HepG2 (cell line): ENCODE data around the gene RBBP6. TPM values are rescaled to one million over a fixed set of nuclear protein-coding genes. Genes with fewer than 3 reads are reported as not detected.

Source experiments
- HDAC6 ChIP-seq: fragments of 200-600 bp; sonication (generic); IDR thresholded peaks from 2 replicates; pipeline ENCODE4 v1.7.0; 2017; ENCODE audit warnings: mild to moderate bottlenecking, antibody characterized with exemption, low read length, low read depth
- ISL2 ChIP-seq: sonication (generic); formaldehyde crosslinking; IDR thresholded peaks from 2 replicates; pipeline ENCODE4 v1.5.0; 2020; ENCODE audit warnings: missing genetic modification reagents
- KDM4B ChIP-seq: sonication (generic); formaldehyde crosslinking; IDR thresholded peaks from 2 replicates; pipeline ENCODE4 v1.4.0; 2020; ENCODE audit warnings: missing genetic modification reagents
- KLF15 ChIP-seq: sonication (generic); formaldehyde crosslinking; IDR thresholded peaks from 2 replicates; pipeline ENCODE4 v1.8.1; 2023; ENCODE audit warnings: borderline replicate concordance, mild to moderate bottlenecking, inconsistent platforms, missing genetic modification reagents, mixed read lengths
- MAF1 ChIP-seq: sonication (generic); formaldehyde crosslinking; IDR thresholded peaks from 2 replicates; pipeline ENCODE4 v1.5.0; 2020; ENCODE audit warnings: missing genetic modification reagents, borderline replicate concordance
- NR1H2 ChIP-seq: sonication (generic); formaldehyde crosslinking; IDR thresholded peaks from 2 replicates; pipeline ENCODE4 v1.8.1; 2022; ENCODE audit warnings: low read depth, missing genetic modification reagents, borderline replicate concordance
- ONECUT2 ChIP-seq: sonication (generic); formaldehyde crosslinking; IDR thresholded peaks from 2 replicates; pipeline ENCODE4 v1.4.0; 2020; ENCODE audit warnings: missing genetic modification reagents
- REPIN1 ChIP-seq: sonication (generic); formaldehyde crosslinking; IDR thresholded peaks from 2 replicates; pipeline ENCODE4 v1.8.0; 2022; ENCODE audit warnings: missing genetic modification reagents, low read depth, mild to moderate bottlenecking, borderline replicate concordance
- ZBTB3 ChIP-seq: sonication (generic); formaldehyde crosslinking; IDR thresholded peaks from 2 replicates; pipeline ENCODE4 v1.4.0; 2020; ENCODE audit warnings: low read depth, mild to moderate bottlenecking, moderate library complexity, missing genetic modification reagents, borderline replicate concordance
- ZFX ChIP-seq: sonication (generic); formaldehyde crosslinking; IDR thresholded peaks from 2 replicates; pipeline ENCODE4 v1.4.0; 2020; ENCODE audit warnings: mild to moderate bottlenecking, low read depth, missing genetic modification reagents, moderate library complexity
- ZFYVE20 ChIP-seq: sonication (generic); formaldehyde crosslinking; IDR thresholded peaks from 2 replicates; pipeline ENCODE4 v1.8.0; 2023; ENCODE audit warnings: low read depth, mild to moderate bottlenecking, moderate library complexity, missing genetic modification reagents, borderline replicate concordance
- ZMAT3 ChIP-seq: sonication (generic); formaldehyde crosslinking; conservative IDR thresholded peaks from 2 replicates; pipeline ENCODE4 v1.7.0; 2021; ENCODE audit warnings: missing genetic modification reagents
- ZNF431 ChIP-seq: sonication (generic); formaldehyde crosslinking; IDR thresholded peaks from 2 replicates; pipeline ENCODE4 v1.9.0; 2022; ENCODE audit warnings: missing genetic modification reagents, low read depth, mild to moderate bottlenecking, borderline replicate concordance
- ZNF468 ChIP-seq: sonication (generic); formaldehyde crosslinking; IDR thresholded peaks from 2 replicates; pipeline ENCODE4 v1.8.0; 2022; ENCODE audit warnings: mild to moderate bottlenecking, moderate library complexity, missing genetic modification reagents
- ZNF510 ChIP-seq: sonication (generic); formaldehyde crosslinking; IDR thresholded peaks from 2 replicates; pipeline ENCODE4 v1.4.0; 2020; ENCODE audit warnings: low read depth, mild to moderate bottlenecking, missing genetic modification reagents
- ZNF547 ChIP-seq: sonication (generic); formaldehyde crosslinking; IDR thresholded peaks from 2 replicates; pipeline ENCODE4 v1.5.1; 2020; ENCODE audit warnings: mild to moderate bottlenecking, missing genetic modification reagents
- ZNF776 ChIP-seq: sonication (generic); formaldehyde crosslinking; IDR thresholded peaks from 2 replicates; pipeline ENCODE4 v1.4.0; 2020; ENCODE audit warnings: mild to moderate bottlenecking, missing genetic modification reagents
- polyA plus RNA-seq, 8 experiments: library from polyadenylated mRNA; depleted of rRNA in 3 of 8; stranded (reverse) in 7 of 8; unstranded in 1 of 8; fragments of >200 nt; fragmentation: Illumina TruSeq in 4 of 8; extraction: Trizol in 4 of 8; gene quantifications; 2 replicates each; pipeline versions ENCODE4 v1.2.1 to v1.2.3, GENCODE V29; 2011 to 2016; ENCODE audit warnings: low read depth in 4 of 8, missing spikeins in 1 of 8, mixed read lengths in 1 of 8; ENCODE audit not compliant: insufficient read depth in 1 of 8
- total RNA-seq, 5 experiments: library from RNA; depleted of rRNA; stranded (reverse); fragments of >200 nt; fragmentation: Illumina TruSeq; extraction: Trizol; gene quantifications; 2 replicates each; pipeline ENCODE4 v1.2.3, GENCODE V29; 2016; ENCODE audit warnings: low read depth in 1 of 5

The RBBP6 gene
- total and polyA plus RNA-seq, 2 of the 13 experiments (the other 11 are each of a cell fraction or from before 2014, with no cell fraction given): 37.1 to 70.9 TPM

DNA sequence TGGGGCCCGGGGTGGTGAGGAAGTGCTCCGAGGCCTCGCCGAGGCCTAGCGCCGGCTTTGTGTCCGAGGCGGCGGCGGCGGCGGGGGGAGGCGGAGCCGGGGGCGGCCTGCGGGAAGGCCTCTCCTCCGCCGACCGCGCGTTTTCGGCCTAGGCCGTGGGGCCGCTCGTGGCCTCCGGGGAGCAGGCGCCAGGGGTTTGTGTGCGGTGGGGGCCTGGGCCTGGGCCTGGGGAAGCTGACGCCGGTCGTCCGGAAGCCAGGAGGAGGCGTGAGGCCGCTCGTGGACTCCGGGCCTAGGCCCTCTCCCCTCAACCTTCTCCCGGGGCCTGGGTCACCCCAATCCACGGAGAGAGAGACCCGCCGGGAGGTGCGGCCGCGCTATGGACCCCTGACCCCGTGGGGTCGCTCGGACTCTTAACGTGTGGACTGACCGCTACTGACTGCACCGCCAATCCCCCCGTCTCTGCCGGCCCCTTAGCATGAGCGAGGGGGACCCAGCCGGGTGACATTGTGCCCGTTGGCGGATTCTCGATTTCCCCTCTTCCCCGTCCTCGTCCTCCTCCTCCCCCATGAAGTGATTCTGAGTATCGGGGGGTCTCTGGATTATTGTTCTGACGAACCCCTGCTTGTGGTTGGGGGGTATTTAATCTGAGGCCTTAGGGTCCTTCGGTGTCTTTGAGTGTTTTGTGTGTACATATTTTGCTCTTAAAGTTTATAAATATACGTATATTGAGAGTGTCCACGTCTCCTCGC is 660 bp downstream of the RBBP6 start (continued):
- TF ChIP-seq ZBTB3 (CRISPR knock-in tag): peak; percentile 26; the same call in 1 of the 2 replicates
- TF ChIP-seq ZMAT3: peak; percentile 39; the same call in 1 of the 2 replicates
- peak; percentile 6; the same call in 1 of the 2 replicates for TF ChIP-seq ISL2 (CRISPR knock-in tag)
- peak; percentile 72; the same call in 1 of the 2 replicates for TF ChIP-seq ZNF547
- 0 out of 2 replicates have a peak, but pooled peaks have one; percentile 20 for TF ChIP-seq MAF1
- TF ChIP-seq KLF15 (CRISPR knock-in tag): no peak
- 0 out of 2 replicates have a peak, but pooled peaks have one; percentile 30 for TF ChIP-seq HDAC6
- 0 out of 2 replicates have a peak, but pooled peaks have one; percentile 52 for TF ChIP-seq ZNF431 (CRISPR knock-in tag)
- no peak for TF ChIP-seq REPIN1 (CRISPR knock-in tag)
- TF ChIP-seq KDM4B (CRISPR knock-in tag): 0 out of 2 replicates have a peak, but pooled peaks have one; percentile 9
- TF ChIP-seq ZNF510 (CRISPR knock-in tag): peak; percentile 79; the same call in 1 of the 2 replicates
- peak; percentile 34; the same call in 1 of the 2 replicates for TF ChIP-seq ZNF776 (CRISPR knock-in tag)
- 0 out of 2 replicates have a peak, but pooled peaks have one; percentile 7 for TF ChIP-seq NR1H2 (CRISPR knock-in tag)
- 0 out of 2 replicates have a peak, but pooled peaks have one; percentile 71 for TF ChIP-seq ZFYVE20
- TF ChIP-seq ZFX (CRISPR knock-in tag): peak; percentile 99
- TF ChIP-seq ZNF468 (CRISPR knock-in tag): peak; percentile 10; the same call in 1 of the 2 replicates
- TF ChIP-seq ONECUT2 (CRISPR knock-in tag): no peak
- TF ChIP-seq, all 625 proteins: peak for 108
